PC-9 (cell line): ENCODE data around the gene ADGRL3.

Source experiments
- EZH2 ChIP-seq: fragments of 200-600 bp; sonication (generic); IDR thresholded peaks from 2 replicates; pipeline ENCODE4 v1.8.0; 2017; ENCODE audit warnings: antibody characterized with exemption, low read depth
- TF ChIP-seq, protein P1 (sequence below): fragments of 200-600 bp; sonication (generic); conservative IDR thresholded peaks from 2 replicates; pipeline ENCODE4 v1.6.1; 2017; ENCODE audit warnings: mixed run types, antibody characterized with exemption, mild to moderate bottlenecking, moderate library complexity

DNA sequence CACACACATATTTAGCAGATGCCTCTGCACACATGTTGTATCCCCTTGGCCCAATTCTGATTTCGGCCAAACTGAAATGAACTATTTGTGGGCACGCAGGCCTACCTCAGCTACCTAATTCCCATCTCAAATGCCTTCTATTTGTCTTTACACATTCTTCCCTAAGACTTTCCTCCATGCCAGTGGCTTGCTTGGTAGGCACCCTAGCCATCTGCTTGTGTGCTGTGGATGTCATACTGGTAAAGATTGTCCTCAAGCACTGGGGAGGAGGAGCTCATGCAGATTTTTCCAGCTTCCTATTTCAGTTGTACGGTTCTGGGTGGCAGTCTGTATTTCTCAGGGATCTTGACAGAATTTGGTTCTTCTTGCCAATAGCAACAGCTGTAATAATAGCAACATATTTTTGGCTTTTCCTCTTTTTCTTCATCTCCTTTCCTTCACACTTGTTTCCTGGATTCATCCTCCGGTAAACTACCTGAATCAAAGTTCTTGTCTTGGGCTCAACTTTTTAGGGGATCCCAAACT is 514.3 kb downstream of the ADGRL3 start:
- TF ChIP-seq, protein P1, sequence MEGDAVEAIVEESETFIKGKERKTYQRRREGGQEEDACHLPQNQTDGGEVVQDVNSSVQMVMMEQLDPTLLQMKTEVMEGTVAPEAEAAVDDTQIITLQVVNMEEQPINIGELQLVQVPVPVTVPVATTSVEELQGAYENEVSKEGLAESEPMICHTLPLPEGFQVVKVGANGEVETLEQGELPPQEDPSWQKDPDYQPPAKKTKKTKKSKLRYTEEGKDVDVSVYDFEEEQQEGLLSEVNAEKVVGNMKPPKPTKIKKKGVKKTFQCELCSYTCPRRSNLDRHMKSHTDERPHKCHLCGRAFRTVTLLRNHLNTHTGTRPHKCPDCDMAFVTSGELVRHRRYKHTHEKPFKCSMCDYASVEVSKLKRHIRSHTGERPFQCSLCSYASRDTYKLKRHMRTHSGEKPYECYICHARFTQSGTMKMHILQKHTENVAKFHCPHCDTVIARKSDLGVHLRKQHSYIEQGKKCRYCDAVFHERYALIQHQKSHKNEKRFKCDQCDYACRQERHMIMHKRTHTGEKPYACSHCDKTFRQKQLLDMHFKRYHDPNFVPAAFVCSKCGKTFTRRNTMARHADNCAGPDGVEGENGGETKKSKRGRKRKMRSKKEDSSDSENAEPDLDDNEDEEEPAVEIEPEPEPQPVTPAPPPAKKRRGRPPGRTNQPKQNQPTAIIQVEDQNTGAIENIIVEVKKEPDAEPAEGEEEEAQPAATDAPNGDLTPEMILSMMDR: no peak
- TF ChIP-seq EZH2: no peak
